OCI-LY3 (cell line): ENCODE results near the gene PLA2G4D.

Experiments
- CTCF ChIP-seq: fragments of 200-600, 300-600 bp; sonication (generic); IDR thresholded peaks from 2 replicates; pipeline ENCODE4 v1.5.1; 2014; ENCODE audit warnings: antibody characterized with exemption, low read length, low read depth
- EZH2phosphoT487 ChIP-seq: fragments of 200-600 bp; shearing (Covaris generic); IDR thresholded peaks from 2 replicates; pipeline ENCODE4 v1.6.1; 2018; ENCODE audit warnings: antibody characterized with exemption, mixed run types, low read depth

GRCh38 chr15:42072141-42072685, 22.1 kb downstream of the PLA2G4D start:
- TF ChIP-seq CTCF (no peak), EZH2phosphoT487 (no peak)
